IPS-18c (cell line): Measurements from ENCODE around the gene ST6GALNAC2.
A peak's percentile ranks its signal among the peaks of the same experiment; 100 is the strongest.

ENCODE experiments used
- H3K4me3 ChIP-seq: 2 replicates; pipeline ENCODE4 v1.7.0; 2013; ENCODE audit warnings: low read depth, mild to moderate bottlenecking, low read length, moderate library complexity; ENCODE audit not compliant: insufficient read depth
- H3K9me3 ChIP-seq: one replicate; pipeline ENCODE4 v1.6.1; 2013; ENCODE audit warnings: mild to moderate bottlenecking, low read length, moderate library complexity; ENCODE audit not compliant: control insufficient read depth, insufficient read depth

The ST6GALNAC2 gene

GRCh38 chr17:76549215-76549518 is 36.5 kb downstream of the ST6GALNAC2 start:
- no peaks in the 10 kb centered on the region for H3K9me3 ChIP-seq

DNA sequence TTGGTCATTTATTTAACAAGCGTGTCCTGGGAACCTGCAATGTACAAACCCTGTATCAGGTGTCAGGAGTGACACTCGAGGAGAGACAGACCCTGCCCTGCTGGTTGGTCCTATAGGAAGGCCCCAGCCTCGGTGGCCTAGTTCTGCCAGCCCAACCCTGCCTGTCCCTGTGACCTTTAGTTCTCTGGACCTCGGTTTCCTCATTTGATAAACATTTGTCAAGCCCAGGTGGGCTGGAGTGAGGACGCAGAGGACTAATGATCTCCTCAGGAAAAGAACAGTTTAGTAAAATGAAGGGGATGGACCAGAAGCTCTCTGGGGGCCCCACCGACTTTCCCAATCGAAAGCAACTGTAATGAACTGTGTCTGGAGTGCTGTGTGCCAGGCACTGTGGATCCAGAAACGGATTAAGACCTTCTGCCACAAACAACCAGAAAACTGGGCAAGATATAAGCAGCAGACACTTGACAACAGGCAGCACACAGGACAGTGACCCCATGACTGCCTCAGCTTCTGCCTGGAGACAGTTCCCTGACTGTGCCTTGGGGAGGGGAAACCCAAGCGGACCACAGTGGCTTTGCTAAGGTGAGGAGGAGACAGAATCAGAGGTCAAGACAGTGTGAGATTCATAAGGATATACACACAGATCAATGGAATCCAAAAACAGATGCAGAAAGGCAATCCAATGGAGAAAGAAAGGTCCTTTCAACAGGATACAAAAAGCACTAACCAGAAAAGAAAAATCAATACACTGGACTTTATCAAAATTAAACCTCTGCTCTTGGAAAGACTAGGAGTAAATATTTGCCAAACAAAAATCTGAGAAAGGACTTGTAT is 37.1 kb downstream of the ST6GALNAC2 start:
- no peak overlapping the region for H3K4me3 ChIP-seq
- no peaks in the 10 kb centered on the region for H3K9me3 ChIP-seq

More at GRCh38 chr17:76549215-76549518, 36.5 kb downstream of the ST6GALNAC2 start:
- no peak overlapping the region for H3K4me3 ChIP-seq

DNA sequence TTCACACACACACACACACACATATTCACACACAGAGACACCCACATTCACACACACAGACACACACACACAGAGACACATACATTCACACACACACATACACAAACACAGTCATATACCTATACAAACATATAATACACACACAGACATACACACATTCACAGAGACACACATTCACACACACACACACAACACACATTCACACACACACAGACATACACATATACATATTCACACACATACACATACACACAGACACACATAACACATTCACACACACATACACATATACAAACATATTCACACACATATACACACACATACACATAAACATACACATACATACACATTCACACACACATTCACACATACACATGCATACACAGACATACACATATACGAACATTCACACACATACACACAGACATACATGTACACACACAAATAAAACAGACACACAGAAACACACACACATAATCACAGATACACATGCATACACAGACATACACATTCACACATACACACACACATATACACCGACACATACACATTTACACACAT is 37.9 kb downstream of the ST6GALNAC2 start:
- no peak overlapping the region for H3K4me3 ChIP-seq
- H3K9me3 ChIP-seq: no peaks in the 10 kb centered on the region

- H3K4me3 ChIP-seq: no peak overlapping the region
- no peaks in the 10 kb centered on the region for H3K9me3 ChIP-seq
Measured at GRCh38 chr17:76547183-76547641, 38.4 kb downstream of the ST6GALNAC2 start.

DNA sequence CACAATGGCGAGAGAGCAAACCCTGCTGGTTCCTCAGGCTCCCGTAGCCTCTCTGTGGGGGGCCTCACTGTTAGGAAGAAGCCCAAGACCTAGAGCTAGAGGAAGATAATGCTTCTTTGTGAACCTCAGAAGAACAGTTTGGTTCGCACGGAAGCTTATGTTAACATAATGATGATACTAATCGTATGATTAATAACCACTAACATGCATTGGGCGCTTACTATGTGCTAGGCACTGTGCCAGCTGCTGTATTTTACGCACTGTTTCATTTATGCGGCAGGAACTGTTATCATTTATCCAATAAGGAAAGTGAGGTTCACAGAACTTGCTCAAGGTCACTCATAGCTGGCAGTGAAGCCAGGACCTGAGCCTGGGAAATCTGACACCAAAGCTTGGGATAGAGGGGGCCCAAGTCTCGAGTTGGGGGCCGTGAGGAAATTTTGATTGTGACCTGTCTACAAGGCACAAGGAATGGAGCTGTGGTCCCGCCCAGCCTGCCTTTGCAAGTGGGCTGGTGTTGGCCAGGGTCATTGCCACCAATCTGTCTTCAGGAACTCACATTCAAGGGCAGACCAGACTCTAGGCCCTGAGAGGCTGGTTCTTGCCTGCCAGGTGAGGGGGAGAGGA is 39.0 kb downstream of the ST6GALNAC2 start:
- Histone ChIP-seq H3K4me3 (no peak overlapping the region), H3K9me3 (no peaks in the 10 kb centered on the region)

DNA sequence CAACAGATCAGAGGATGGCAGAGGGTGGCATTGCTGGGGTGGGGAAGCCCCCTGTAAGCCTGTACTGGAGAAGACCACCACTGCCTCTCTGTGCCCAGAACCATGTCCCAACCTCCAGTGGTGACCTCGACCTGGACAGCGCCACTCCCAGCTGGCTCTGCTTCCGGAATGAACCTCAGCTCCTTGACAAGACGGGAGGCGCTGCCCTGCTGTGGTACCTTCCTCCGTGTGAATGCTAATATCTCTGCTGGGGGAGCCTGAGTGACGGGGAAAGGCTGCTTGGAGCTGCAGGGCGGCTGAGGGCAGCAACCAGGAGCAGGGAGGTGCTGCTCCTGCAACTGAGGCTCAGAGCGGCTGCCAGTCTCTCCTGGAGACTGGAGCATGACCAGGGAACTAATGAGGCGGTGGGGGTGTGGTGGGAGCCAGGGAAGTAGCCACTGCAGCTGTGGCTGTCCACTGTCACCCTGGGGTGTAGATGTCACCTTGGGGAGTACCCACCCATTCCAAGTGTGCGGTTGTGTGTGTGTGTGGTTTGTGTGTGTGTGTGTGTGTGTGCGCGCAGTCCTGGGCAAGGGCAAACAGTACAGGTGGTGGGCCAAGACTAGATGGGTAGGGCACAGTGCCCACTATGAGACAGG is 39.6 kb downstream of the ST6GALNAC2 start:
- Histone ChIP-seq H3K9me3 (no peaks in the 10 kb centered on the region), H3K4me3 (no peak overlapping the region)

- no peak overlapping the region for H3K4me3 ChIP-seq
Measured at GRCh38 chr17:76544546-76545365, 40.9 kb downstream of the ST6GALNAC2 start.

DNA sequence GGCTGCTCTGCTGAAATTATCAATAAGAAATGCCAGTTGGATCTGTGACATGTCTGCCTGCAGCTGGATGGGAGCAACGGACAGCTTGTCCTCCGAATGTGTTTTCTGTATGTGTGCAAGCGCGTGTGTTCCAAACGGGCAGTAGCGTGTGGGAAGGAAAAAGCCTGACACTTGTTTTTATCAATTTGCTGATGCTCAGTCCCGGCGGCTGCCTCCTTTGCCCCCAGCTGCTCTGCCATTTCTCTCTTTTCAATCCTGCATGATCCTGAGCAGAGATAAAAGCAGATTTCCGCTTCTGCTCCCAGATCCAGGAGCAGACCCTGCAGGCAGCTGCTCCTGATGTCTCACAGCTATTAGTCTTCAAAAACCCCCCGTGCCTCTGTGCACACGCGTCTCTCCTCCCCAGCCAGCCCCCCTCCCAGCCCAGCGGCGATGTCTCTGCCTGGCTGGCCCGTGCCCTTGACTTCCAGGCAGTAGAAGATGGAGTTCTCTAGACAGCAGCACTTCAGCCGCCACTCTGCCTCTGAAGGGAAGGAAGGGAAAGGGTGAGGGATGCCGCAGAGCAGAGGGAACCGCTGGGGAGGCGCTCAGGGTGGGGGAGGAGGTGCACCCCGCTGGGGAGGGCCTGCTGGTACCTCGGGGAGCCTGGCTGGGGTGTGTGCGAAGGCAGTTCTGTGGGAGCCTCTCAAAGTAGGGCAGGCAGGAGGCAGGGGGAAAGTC is 41.7 kb downstream of the ST6GALNAC2 start:
- no peaks in the 10 kb centered on the region for H3K9me3 ChIP-seq
- H3K4me3 ChIP-seq: no peak overlapping the region

More at GRCh38 chr17:76544546-76545365, 40.9 kb downstream of the ST6GALNAC2 start:
- H3K9me3 ChIP-seq: no peaks in the 10 kb centered on the region

GRCh38 chr17:76543482-76543825 is 42.2 kb downstream of the ST6GALNAC2 start:
- Histone ChIP-seq H3K4me3 (no peak overlapping the region), H3K9me3 (no peaks in the 10 kb centered on the region)

DNA sequence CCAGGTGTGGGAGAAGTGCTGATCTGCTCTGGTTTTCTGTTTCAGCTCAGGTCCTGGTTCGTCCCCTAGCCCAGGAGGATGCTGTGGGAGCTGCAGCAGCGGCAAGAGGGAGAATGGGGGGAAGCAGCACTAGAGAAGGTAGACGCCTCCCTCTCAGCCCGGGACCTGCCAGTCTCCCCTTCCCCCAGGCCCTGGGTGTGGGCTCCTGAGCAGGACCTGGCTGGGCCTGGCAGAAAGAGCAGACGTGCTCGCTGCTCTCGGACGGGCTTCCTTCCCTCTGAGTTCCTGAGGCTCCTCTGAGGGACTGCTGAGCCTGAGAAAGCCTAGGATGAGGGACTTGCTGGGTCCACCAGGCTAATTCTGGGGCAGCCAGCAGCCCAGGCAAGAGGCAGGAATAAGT is 42.7 kb downstream of the ST6GALNAC2 start:
- Histone ChIP-seq H3K4me3 (no peak overlapping the region), H3K9me3 (no peaks in the 10 kb centered on the region)

DNA sequence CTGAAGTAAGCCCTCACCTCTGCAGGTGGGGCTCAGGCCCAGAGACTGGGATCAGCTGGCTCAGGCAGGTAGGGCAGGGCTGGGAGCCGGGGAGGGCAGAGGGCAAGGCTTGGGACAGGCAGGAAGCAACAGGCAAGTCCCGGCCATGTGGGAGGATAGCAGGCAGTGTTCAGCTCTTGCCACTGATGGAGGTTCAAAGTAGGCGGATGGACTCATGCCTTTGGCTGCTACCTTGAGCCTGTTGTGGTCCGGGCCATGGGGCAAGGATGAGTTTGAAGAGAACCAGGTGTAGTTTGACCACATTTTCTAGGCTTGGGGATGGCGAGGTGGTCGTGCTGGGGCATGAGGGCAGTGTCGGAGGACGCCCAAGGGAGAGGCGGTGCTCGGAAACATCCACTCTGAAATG is 43.1 kb downstream of the ST6GALNAC2 start:
- H3K9me3 ChIP-seq: no peaks in the 10 kb centered on the region

DNA sequence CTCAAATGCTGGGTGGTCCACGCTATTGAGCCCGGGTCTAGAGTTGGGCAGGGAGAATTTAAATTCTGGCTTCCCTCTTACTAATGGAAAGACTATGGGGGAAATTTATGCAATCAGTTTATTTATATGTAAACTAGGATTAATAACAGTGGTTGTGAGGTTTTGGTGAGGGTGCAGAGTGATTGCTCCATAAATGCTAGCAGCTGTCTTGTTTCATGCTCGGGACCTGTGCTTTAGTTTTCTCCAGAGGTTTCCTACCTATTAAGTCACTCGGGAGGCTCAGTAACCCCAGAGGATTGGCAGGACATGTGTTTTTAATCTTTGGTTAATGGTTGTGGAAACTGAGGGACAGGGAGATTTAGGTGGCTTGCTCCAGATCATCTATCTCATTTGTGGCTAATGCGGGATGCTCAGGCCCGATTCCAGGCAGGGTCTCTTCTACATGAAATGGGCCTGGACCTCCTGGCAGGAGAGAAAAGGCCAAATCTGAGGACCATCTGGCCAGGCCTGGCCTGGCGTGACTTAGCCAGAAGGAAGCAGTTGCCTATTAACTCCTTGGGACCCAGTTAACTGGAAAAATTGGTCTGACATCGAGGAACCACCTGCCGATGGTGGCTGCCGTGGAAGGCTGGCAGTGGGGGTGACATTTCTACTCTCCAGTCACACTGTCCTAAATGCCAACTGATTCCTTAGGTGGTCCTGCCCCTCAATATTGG is 43.8 kb downstream of the ST6GALNAC2 start:
- H3K4me3 ChIP-seq: no peak overlapping the region
- H3K9me3 ChIP-seq: no peaks in the 10 kb centered on the region

More for the DNA sequence above, 43.1 kb downstream of the ST6GALNAC2 start:
- no peak overlapping the region for H3K4me3 ChIP-seq

- H3K9me3 ChIP-seq: no peaks in the 10 kb centered on the region
- H3K4me3 ChIP-seq: peak overlapping the region; percentile 22
Measured at GRCh38 chr17:76540381-76541300, 45.0 kb downstream of the ST6GALNAC2 start.

GRCh38 chr17:76539631-76540271 is 45.9 kb downstream of the ST6GALNAC2 start, which contains the start of gene PRCD:
TSS of gene PRCD (plus strand) at chr17:76540044. CDS start at chr17:76540142, 98 bp downstream.
- Histone ChIP-seq H3K4me3 (peak within 1 kb of the TSS; percentile 22), H3K9me3 (no peaks in the 10 kb centered on the region)
